ENCODE results near the gene ABHD3.

The ABHD3 gene, protein sequence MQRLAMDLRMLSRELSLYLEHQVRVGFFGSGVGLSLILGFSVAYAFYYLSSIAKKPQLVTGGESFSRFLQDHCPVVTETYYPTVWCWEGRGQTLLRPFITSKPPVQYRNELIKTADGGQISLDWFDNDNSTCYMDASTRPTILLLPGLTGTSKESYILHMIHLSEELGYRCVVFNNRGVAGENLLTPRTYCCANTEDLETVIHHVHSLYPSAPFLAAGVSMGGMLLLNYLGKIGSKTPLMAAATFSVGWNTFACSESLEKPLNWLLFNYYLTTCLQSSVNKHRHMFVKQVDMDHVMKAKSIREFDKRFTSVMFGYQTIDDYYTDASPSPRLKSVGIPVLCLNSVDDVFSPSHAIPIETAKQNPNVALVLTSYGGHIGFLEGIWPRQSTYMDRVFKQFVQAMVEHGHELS

DNA sequence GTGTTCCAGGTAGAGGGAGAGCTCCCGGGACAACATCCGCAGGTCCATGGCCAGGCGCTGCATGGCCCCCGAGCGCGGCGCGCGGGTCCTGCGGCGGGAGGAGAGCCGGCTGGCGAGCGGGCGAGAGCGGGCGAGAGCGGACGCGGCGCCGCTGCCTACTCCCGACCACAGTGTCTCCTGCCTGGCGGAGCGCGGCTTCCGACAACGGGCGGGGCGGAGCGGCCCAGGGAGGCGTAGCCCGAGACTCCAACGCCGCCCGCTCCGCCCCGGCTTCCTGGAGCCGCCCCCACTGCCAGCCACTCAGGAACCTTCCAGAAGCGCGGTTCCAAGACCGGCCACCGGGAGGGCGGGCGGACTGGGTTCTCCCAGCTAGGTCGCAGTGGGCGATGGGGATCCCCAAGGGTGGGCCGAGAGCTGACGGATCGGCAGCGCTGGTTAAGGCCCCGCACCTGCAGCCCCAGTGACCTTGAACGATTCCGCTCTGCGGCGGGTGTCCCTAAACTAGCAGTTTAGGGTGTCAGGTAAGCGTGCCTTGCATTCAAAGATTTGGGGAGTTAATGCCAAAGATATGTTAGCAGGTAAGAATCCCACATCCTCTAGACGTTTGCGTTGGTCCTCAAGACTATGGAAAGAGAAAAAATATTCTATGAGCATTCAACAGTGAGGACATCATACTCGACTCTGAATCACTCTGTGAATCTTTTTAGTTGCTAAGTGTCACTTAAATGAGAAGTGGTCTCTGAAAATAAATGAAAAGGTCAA lies at the start of gene ABHD3:
Gene ABHD3 (minus strand): TSS at position 172 of the 762 bp plus-strand sequence. CDS start 109 bp downstream, at position 63.
- peak; percentile 92 for DNase-seq (ENCODE audit: extremely low spot score)
- ChIA-PET CTCF (interaction anchor here (1.3 to 2.6 kb wide), 4 partner anchors 12 to 104 kb away, joined by 4 to 8 read pairs (median 6); partner anchors contain the start of genes ESCO1 and SNRPD1), POLR2A (interaction anchor here (0.8 to 1.9 kb wide), 3 partner anchors 11 to 104 kb away, joined by 3 to 7 read pairs (median 4); partner anchors contain the start of genes ESCO1 and MIB1)
- TF ChIP-seq, protein P1, sequence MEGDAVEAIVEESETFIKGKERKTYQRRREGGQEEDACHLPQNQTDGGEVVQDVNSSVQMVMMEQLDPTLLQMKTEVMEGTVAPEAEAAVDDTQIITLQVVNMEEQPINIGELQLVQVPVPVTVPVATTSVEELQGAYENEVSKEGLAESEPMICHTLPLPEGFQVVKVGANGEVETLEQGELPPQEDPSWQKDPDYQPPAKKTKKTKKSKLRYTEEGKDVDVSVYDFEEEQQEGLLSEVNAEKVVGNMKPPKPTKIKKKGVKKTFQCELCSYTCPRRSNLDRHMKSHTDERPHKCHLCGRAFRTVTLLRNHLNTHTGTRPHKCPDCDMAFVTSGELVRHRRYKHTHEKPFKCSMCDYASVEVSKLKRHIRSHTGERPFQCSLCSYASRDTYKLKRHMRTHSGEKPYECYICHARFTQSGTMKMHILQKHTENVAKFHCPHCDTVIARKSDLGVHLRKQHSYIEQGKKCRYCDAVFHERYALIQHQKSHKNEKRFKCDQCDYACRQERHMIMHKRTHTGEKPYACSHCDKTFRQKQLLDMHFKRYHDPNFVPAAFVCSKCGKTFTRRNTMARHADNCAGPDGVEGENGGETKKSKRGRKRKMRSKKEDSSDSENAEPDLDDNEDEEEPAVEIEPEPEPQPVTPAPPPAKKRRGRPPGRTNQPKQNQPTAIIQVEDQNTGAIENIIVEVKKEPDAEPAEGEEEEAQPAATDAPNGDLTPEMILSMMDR (IDR thresholded peaks at IDR 0.05; ENCODE audit: control extremely low read depth, extremely low read depth, low read depth, missing control alignments), result peak; percentile 14

DNA sequence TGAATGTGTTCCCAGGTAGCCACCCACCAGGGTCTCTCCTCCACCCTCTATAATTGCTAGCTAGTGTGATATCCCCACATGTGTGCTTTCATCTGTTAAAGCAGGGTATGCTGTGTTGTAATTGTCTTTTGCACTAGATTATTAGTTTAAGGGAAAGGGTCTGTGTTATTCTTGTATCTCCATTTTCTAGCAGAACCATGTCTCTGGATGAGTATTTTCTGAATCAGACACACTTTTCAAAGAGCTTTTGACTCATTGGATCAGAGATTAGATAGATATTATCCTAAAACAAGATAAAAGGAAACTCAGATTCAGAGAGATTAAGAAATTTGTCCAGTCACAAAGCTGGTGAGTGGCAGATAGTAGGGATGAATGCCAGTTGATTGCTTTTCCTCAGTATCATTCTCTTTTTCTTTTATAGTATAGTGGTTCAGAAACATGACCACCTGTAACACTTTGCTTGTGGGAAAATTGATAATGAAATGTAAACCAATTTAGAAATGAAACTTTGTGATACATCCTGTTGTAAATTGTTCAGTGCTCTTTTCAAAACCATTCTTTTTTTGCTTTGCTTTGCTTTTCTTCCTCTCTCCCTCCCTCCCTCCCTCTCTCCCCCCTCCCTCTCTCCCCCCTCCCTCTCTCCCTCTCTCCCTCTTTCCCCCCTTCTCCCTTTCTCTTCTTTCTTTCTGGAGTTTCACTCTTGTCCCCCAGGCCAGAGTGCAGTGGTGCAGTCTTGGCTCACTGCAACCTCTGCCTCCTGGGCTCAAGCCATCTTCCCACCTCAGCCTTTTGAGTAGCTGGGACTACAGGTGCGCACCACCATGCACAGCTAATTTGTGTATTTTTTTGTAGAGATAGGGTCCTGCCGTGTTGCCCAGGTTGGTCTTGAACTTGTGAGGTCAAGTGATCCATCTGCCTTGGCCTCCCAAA lies 43.5 kb upstream of the ABHD3 start:
- TF ChIP-seq, protein P1 (IDR thresholded peaks at IDR 0.05; ENCODE audit: control extremely low read depth, extremely low read depth, low read depth, missing control alignments), result no peak
- DNase-seq (ENCODE audit: extremely low spot score), result no peak
- POLR2A ChIA-PET, result no interaction called here
- CTCF ChIA-PET, result interaction anchor here (2.1 kb wide), 1 partner anchor 11 kb away, joined by 6 read pairs; no protein-coding TSS in a partner anchor

DNA sequence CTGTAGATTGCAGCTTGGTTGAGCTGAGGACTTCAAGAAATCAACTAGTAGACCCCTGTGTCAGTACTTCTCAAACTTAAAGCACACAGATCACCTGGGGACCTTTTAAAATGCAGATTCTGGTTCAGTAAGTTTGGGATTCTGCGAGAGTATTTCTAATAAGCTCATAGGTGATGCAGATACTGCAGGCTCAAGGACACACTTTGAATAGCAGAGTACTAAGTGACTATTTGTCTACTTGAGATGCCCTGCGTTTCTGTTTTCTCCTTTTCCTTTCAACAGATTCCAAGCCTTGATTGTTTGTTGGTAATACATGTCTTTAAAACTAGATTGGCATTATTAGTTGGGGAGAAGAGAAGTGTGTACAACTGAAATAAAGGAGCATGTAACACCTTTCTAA lies 42.7 kb upstream of the ABHD3 start:
- POLR2A ChIA-PET, result no interaction called here
- DNase-seq (ENCODE audit: extremely low spot score), result no peak
- TF ChIP-seq, protein P1 (IDR thresholded peaks at IDR 0.05; ENCODE audit: control extremely low read depth, extremely low read depth, low read depth, missing control alignments), result no peak
- CTCF ChIA-PET, result interaction anchor here (1.2 to 2.1 kb wide), 2 partner anchors 8 to 12 kb away, joined by 6 to 7 read pairs; no protein-coding TSS in a partner anchor

DNA sequence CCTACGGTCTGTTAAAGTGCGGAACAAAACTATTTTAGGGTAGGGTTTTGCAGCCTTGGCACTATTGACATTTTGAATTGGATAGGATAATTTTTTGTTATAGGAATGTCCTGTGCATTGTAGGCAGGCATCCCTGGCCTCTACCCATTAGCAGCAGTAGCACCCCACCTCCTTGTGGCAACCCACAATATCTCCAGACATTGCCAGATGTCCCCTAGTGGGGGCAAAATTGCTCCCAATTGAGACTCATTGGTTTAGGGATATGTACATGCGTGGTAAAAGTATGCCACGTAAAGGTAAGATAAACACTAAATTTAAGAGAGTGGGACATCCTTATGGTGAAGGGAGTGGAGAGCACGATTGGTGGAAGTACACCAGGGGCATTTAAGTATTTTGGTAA lies 40.7 kb upstream of the ABHD3 start:
- no peak for DNase-seq (ENCODE audit: extremely low spot score)
- TF ChIP-seq, protein P1 (IDR thresholded peaks at IDR 0.05; ENCODE audit: control extremely low read depth, extremely low read depth, low read depth, missing control alignments), result no peak
- POLR2A ChIA-PET, result no interaction called here
- CTCF ChIA-PET, result no interaction called here

DNA sequence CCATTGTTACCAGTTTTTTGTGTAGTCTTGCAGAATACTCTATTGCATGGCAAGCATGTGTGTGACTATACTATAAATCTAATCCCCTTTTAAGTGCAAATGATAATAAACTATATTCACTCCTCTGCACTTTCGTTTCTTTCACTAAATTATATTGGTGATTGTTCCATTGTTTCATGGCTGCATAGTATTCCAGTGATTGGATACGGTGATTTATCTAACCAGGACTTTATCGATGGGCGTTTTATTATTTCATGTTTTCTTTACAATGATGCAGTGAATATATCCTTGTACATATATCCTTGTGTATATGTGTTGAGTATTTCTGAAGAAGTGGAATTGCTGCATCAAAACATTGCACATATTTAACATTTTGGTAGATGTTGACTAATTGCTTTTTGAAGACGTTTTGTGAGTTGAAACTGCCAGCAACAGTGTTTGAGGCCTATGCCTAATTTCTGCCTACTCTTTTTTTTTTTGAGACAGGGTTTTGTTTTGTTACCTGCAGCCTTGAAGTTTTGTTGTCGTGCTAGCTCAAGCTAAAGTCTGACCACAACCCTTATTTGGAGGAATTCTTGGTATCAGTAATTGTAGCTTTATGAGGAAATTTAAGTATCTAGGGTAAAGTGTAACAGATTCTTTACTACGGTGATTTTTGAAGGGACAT lies 38.7 kb upstream of the ABHD3 start:
- POLR2A ChIA-PET, result no interaction called here
- DNase-seq (ENCODE audit: extremely low spot score), result no peak
- TF ChIP-seq, protein P1 (IDR thresholded peaks at IDR 0.05; ENCODE audit: control extremely low read depth, extremely low read depth, low read depth, missing control alignments), result no peak
- CTCF ChIA-PET, result interaction anchor here (1.1 to 1.4 kb wide), 3 partner anchors 8 to 19 kb away, joined by 3 read pairs; no protein-coding TSS in a partner anchor
